ENCODE results near the gene DOCK4.

DNA sequence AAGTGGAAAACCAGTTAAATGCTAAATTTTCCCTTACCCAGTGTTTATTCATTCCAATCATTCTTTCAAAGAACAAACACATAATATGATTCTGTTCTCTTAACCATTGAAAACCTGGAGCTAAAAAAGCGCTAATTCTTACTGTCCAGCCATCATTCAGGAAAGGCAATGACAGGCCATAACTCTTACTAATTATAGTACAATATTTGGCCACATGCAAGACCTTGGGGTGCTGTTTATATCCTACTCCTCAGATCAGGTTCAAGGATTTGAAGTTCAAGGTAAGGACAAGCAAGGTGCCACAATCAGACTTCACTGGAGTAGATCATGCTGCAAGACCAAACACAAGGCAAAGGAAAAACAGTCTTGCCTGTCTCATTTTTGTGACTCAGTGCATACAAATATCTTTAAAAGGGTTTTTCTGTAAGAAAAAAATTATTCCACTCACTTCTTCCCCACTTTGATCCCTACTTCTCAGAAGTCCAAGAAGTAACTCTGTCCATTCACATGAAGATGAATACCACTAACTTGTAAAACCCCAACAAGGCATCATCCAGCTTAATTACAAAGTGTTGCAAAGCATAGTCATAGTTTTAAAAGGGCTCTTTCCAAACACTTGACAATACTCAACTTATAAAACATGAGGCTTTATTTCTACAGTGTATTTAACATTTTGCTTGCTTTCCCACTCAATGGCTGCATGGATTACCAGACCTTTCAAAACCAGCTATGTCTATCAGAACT is 153.0 kb downstream of the DOCK4 start:
- TF ChIP-seq, protein P1, sequence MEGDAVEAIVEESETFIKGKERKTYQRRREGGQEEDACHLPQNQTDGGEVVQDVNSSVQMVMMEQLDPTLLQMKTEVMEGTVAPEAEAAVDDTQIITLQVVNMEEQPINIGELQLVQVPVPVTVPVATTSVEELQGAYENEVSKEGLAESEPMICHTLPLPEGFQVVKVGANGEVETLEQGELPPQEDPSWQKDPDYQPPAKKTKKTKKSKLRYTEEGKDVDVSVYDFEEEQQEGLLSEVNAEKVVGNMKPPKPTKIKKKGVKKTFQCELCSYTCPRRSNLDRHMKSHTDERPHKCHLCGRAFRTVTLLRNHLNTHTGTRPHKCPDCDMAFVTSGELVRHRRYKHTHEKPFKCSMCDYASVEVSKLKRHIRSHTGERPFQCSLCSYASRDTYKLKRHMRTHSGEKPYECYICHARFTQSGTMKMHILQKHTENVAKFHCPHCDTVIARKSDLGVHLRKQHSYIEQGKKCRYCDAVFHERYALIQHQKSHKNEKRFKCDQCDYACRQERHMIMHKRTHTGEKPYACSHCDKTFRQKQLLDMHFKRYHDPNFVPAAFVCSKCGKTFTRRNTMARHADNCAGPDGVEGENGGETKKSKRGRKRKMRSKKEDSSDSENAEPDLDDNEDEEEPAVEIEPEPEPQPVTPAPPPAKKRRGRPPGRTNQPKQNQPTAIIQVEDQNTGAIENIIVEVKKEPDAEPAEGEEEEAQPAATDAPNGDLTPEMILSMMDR (IDR thresholded peaks at IDR 0.05) = no peak
- TF ChIP-seq POLR2A (IDR thresholded peaks at IDR 0.05) = no peak

Measured in esophagus squamous epithelium (tissue), 4 donors.